BLaER1 treated with 17β-estradiol and CSF1 and Interleukin-3, amounts not matched to agents 10 nM and 100 nM (cell line): ENCODE results near the gene RPL22.

Experiments
- H3K27ac ChIP-seq, 11 experiments: shearing (Covaris generic); formaldehyde crosslinking; 2 replicates each; pipeline ENCODE4 v1.8.1; 2022
- H3K27me3 ChIP-seq, 11 experiments: shearing (Covaris generic); formaldehyde crosslinking; 2 replicates each; pipeline ENCODE4 v1.8.1; 2022
- H3K36me3 ChIP-seq, 11 experiments: shearing (Covaris generic); formaldehyde crosslinking; 2 replicates each; pipeline ENCODE4 v1.8.1; 2022
- H3K4me1 ChIP-seq, 10 experiments: shearing (Covaris generic); formaldehyde crosslinking; 2 replicates each; pipeline ENCODE4 v1.8.1; 2022
- H3K4me2 ChIP-seq, 11 experiments: shearing (Covaris generic); formaldehyde crosslinking; 2 replicates each; pipeline ENCODE4 v1.8.1; 2022
- H3K4me3 ChIP-seq, 10 experiments: shearing (Covaris generic); formaldehyde crosslinking; 2 replicates each; pipeline ENCODE4 v1.8.1; 2022
- H3K9ac ChIP-seq, 11 experiments: shearing (Covaris generic); formaldehyde crosslinking; 2 replicates each; pipeline ENCODE4 v1.8.1; 2022
- H3K9me3 ChIP-seq, 11 experiments: shearing (Covaris generic); formaldehyde crosslinking; replicated peaks in 1 of 11; 2 replicates each; pipeline ENCODE4 v1.8.1; 2022
- H4K20me1 ChIP-seq, 11 experiments: shearing (Covaris generic); formaldehyde crosslinking; 2 replicates each; pipeline ENCODE4 v1.8.1; 2022
- Cebpa-rat ChIP-seq, 11 experiments: shearing (Covaris generic); IDR thresholded peaks; 2 replicates each; pipeline ENCODE4 v1.8.1; 2022

The RPL22 gene

GRCh38 chr1:6136516-6137220 lies 62.7 kb downstream of the RPL22 start:
- H3K36me3 ChIP-seq: peaks cover 0 to 12% (median 0%) of the 10 kb centered on the region in 11 experiments; a peak in 4 of 22 replicates
- no peak overlapping the region for H3K4me3 ChIP-seq
- no peak overlapping the region for H3K4me2 ChIP-seq
- H3K9me3 ChIP-seq: peaks cover 18 to 25% (median 20%) of the 10 kb centered on the region in 11 experiments
- peaks cover 0 to 31% (median 21%) of the 10 kb centered on the region in 10 experiments; a peak in 14 of 20 replicates for H3K4me1 ChIP-seq
- no peak for TF ChIP-seq Cebpa-rat (IDR thresholded peaks at IDR 0.05)
- peaks cover 0 to 7% (median 0%) of the 10 kb centered on the region in 11 experiments; a peak in 2 of 22 replicates for H4K20me1 ChIP-seq
- H3K27me3 ChIP-seq: no peaks in the 10 kb centered on the region
- no peak overlapping the region for H3K27ac ChIP-seq
- H3K9ac ChIP-seq: no peak overlapping the region
